Erythroblast (primary cell): ENCODE data around the gene XCR1.

Experiments used
- GATA1 ChIP-seq: IDR thresholded peaks from 2 replicates; pipeline ENCODE4 v1.6.1; 2011; ENCODE audit warnings: low read depth, mild to moderate bottlenecking, control low read depth, low read length, moderate library complexity
- POLR2A ChIP-seq: IDR thresholded peaks from 2 replicates; pipeline ENCODE4 v1.6.1; 2011; ENCODE audit warnings: mild to moderate bottlenecking, low read length

DNA sequence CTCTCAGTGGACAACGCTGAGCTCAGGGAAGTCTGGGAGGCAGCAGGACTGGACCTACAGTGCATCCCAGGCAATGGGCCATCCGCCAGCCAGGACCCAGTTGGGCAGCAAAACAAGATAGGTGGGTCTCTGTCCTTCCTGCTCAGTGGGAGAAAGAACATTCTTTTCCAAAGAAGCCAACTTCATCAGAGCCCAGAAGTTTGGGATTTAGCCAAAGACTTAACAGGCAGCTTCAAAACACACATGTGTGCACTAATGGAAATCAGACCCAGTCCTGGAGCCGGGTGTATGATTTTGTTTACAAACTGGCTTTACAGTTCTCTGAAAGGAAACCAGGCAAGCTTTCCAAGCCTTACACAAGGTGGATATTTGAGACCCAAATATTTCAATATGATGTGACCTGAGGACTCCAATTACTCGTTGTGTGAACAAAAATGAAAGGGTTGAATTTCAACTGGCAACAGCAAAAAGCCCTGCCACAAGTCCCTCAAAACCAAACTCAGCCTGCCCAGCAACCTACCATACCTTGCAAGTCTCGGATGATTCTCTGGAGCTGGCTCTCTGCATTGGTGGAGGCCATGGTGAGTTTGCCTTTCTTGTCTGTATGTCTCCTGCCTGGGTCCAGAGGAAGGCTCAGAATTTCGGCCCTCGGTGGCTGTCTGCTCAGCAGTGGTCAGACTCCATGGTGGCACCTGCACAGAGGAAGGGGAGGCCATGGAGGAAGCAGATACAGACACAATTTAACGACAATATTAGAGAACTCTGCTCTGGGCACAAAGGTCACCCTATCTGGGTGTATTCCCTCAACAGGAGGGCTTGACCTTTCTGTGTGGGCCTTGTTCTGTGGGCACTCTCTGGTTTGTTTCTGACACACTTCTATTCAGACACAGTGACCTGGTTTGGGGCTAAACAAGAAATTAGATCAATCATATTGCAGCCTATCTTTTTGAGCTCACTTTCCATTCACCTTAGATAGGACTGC, 42.7 kb downstream of the XCR1 start:
- TF ChIP-seq POLR2A (no peak), GATA1 (no peak)
